Glomerular endothelial cell (primary cell): ENCODE measurements around the gene MAP3K10. TPM values are rescaled to one million over a fixed set of nuclear protein-coding genes. Genes with fewer than 3 reads are reported as not detected.

Source experiments
- total RNA-seq: library from RNA; depleted of rRNA; stranded (reverse); fragments of >200 nt; gene quantifications from 2 replicates; pipeline ENCODE4 v1.2.3, GENCODE V29; 2015

The MAP3K10 gene
- total RNA-seq, 1 donor from 2014 or later: 21.7 TPM

Other genes with a start within 250 kb of the MAP3K10 start
- 132 TPM in 2 replicates for gene PSMC4, start 220.3 kb upstream of the MAP3K10 start, total RNA-seq
- gene ZNF546, start 194.4 kb upstream of the MAP3K10 start, total RNA-seq: 0.99 and 2.7 TPM in 2 replicates
- gene ZNF780B, start 135.2 kb upstream of the MAP3K10 start, total RNA-seq: 7.7 and 11.3 TPM in 2 replicates
- 10.5 and 11.8 TPM in 2 replicates for gene ZNF780A, start 100.5 kb upstream of the MAP3K10 start, total RNA-seq
- gene TTC9B, start 27.0 kb downstream of the MAP3K10 start, total RNA-seq: not detected in 2 replicates
- not detected in 2 replicates for gene CCNP, start 35.3 kb downstream of the MAP3K10 start, total RNA-seq
- 33.8 and 38.6 TPM in 2 replicates for gene AKT2, start 93.9 kb downstream of the MAP3K10 start, total RNA-seq
- gene C19orf47, start 157.0 kb downstream of the MAP3K10 start, total RNA-seq: 6.9 and 13.1 TPM in 2 replicates
- 505 and 567 TPM in 2 replicates for gene PLD3, start 157.3 kb downstream of the MAP3K10 start, total RNA-seq
- 0.05 TPM in 1 of 2 replicates, not detected in the other for gene HIPK4, start 198.8 kb downstream of the MAP3K10 start, total RNA-seq
- gene PRX, start 222.0 kb downstream of the MAP3K10 start, total RNA-seq: 1.3 and 2.4 TPM in 2 replicates
- 13.2 and 17.3 TPM in 2 replicates for gene SERTAD1, start 234.6 kb downstream of the MAP3K10 start, total RNA-seq